MG63 (cell line): Measurements from ENCODE around the gene RRP12. TPM values are rescaled to one million over a fixed set of nuclear protein-coding genes. Genes with fewer than 3 reads are reported as not detected.

Source experiments
- DNase-seq: peaks from one replicate; pipeline ENCODE4 v3.0.0-alpha.2; 2020
- H3K27me3 ChIP-seq: fragments of 250-450 bp; sonication (Bioruptor Pico); 2 replicates; pipeline ENCODE4 v1.5.1; 2020; ENCODE audit warnings: mild to moderate bottlenecking, moderate library complexity
- H3K36me3 ChIP-seq: fragments of 250-450 bp; sonication (Bioruptor Pico); 2 replicates; pipeline ENCODE4 v1.5.1; 2020; ENCODE audit warnings: mild to moderate bottlenecking, moderate library complexity
- H3K4me3 ChIP-seq: fragments of 250-450 bp; sonication (Bioruptor Pico); 2 replicates; pipeline ENCODE4 v1.5.1; 2020; ENCODE audit warnings: mild to moderate bottlenecking, moderate library complexity
- H3K9me3 ChIP-seq: fragments of 250-450 bp; sonication (Bioruptor Pico); 2 replicates; pipeline ENCODE4 v1.5.1; 2020; ENCODE audit warnings: mild to moderate bottlenecking, moderate library complexity
- total RNA-seq: library from RNA; depleted of rRNA; stranded (reverse); fragments of >200 nt; shearing (Covaris generic); gene quantifications from 2 replicates; pipeline ENCODE4 v1.2.3, GENCODE V29; 2014; ENCODE audit warnings: low replicate concordance

The RRP12 gene
- total RNA-seq, 1 experiment from 2014 or later: 34.7 TPM

DNA sequence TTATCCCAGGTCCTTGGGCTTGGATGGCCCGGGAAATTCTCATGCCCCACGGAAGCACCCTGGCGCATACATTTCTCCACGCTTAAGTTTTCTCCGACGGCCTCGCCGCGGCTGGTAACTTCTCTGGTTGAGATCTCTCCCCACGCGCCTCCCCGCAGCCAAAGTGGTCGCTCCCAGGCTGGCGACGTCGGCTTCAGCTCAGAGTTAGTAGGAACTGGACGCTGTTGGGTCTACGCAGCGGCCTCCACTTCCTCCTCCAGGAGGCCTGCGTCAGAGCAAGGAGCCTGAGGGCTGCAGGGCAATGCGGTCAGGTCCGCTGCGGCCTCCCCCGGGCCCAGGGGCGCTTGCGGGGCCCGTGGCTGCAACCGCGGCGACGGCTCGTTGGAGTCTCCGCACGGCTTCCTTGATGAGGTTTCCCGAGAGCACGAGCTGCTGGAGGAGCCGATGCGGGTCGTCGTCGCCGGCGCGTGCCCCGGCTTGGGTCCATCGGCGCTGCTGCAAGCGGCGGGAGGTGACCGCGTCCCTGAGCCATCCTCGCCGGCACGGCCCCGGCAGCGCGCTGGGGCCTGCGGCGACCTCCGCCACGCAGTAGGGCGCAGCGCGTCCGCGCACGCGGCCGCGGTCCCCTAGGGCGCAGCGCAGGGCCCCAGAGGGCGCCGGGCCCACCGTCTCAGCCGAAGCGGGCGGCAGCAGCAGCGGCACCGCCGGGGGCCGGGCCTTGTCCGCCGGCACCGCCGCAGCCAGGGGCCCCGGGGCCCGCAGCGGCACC, 67.4 kb downstream of the RRP12 start:
- peak; percentile 53 for DNase-seq
- Histone ChIP-seq H3K36me3 (peaks cover 9% of the 10 kb centered on the region), H3K4me3 (peak overlapping the region; percentile 78), H3K27me3 (peaks cover 6% of the 10 kb centered on the region), H3K9me3 (no peaks in the 10 kb centered on the region)

DNA sequence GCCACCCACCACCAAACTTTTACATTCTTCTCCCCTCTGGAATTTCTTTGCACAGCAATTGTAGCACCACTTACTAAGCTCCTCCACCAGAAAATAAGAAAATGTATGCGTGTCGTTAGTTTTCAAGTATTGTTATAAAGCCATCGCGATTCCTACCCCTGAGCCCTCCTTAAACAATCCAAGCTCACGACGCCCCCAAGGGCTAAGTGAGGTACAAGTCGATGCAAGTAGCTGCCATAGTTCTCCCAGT, 67.9 kb downstream of the RRP12 start:
- DNase-seq: no peak
- H3K9me3 ChIP-seq: no peaks in the 10 kb centered on the region
- H3K4me3 ChIP-seq: peak overlapping the region; percentile 63
- peaks cover 9% of the 10 kb centered on the region for H3K36me3 ChIP-seq
- peaks cover 6% of the 10 kb centered on the region for H3K27me3 ChIP-seq

DNA sequence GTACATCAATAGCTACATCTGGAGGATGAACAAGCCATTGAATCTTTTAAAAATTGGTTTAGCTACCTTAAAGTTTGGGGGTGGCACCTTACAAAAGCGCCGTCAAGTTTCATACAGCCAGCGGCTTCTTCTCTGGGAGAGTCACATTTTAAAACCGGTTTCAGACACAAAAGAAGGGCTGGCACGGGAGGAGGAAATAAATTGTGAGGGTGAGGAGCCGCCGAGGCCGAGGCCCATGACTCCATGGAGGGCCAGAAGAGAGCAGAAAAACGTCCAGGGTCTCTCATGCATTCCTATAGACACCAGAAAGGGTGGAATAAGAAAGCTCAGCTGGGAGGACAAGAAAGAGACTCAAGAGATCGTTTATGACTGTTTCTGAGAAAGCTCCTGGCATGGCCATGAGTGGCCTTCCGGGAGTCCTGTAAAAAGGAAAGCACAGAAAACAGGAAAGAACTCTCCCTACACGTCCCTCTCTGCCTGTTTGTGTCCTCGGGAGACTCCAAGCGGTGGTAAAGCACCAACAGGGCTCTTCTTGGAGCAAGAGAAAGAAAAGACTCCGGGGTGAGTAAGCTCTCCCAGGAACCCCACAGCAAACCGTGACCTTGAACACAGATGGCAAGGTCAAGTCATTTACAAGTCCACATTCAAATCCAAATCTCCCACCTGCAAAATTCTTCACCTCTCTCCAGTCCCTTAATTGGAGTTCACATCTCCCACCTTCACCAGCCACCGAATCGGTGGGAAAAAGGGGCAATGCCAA, 68.4 kb downstream of the RRP12 start:
- DNase-seq: peak; percentile 68
- Histone ChIP-seq H3K27me3 (peaks cover 5% of the 10 kb centered on the region), H3K9me3 (no peaks in the 10 kb centered on the region), H3K36me3 (peaks cover 9% of the 10 kb centered on the region), H3K4me3 (peak overlapping the region; percentile 63)

DNA sequence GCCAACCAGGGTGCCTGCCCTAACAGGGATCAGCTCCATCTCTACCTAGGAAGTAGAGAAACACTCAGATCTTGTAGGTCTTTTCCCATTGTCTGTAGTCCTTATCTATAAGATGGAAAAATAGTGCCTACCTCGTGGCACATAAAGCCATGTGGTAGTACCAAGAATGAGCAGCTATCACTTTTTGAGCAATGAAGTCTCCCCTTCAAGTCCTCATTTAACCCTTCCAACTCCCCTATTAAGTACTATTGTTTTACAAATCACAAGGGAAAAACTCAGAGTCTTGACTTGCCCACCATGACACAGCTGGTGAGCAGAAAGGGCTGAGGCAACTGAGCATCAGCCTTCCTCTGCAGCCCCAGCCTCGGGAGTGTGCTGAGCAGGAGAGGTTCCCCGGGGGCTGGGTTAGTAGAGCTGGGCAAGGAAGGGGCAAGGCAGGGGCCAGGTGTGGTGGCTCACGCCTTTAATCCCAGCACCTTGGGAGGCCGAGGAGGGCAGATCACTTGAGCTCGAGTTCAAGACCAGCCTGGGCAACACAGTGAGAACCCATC, 69.9 kb downstream of the RRP12 start:
- H3K9me3 ChIP-seq: no peaks in the 10 kb centered on the region
- DNase-seq: no peak
- H3K4me3 ChIP-seq: no peak overlapping the region
- peaks cover 9% of the 10 kb centered on the region for H3K36me3 ChIP-seq
- no peaks in the 10 kb centered on the region; the same call in 1 of the 2 replicates for H3K27me3 ChIP-seq

DNA sequence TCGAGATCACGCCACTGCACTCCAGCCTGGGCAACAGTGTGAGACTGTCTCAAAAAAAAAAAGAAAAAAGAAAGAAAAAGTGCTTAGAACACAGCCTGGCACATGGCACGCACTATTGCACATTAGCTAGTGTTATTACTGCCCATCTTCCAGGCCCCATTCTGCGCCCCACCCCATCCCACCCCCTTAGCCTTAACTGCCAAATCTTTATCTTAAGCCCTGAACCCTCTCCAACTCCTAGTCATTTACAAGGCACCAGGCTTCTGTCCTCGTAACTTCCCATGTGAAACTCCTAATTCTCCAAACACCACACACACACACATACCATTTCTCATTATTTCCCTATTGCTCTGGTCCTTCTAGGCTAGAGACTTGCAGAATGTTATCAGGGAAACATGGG, 71.4 kb downstream of the RRP12 start:
- H3K4me3 ChIP-seq: no peak overlapping the region
- no peaks in the 10 kb centered on the region for H3K9me3 ChIP-seq
- DNase-seq: no peak
- H3K27me3 ChIP-seq: no peaks in the 10 kb centered on the region
- H3K36me3 ChIP-seq: peaks cover 9% of the 10 kb centered on the region

DNA sequence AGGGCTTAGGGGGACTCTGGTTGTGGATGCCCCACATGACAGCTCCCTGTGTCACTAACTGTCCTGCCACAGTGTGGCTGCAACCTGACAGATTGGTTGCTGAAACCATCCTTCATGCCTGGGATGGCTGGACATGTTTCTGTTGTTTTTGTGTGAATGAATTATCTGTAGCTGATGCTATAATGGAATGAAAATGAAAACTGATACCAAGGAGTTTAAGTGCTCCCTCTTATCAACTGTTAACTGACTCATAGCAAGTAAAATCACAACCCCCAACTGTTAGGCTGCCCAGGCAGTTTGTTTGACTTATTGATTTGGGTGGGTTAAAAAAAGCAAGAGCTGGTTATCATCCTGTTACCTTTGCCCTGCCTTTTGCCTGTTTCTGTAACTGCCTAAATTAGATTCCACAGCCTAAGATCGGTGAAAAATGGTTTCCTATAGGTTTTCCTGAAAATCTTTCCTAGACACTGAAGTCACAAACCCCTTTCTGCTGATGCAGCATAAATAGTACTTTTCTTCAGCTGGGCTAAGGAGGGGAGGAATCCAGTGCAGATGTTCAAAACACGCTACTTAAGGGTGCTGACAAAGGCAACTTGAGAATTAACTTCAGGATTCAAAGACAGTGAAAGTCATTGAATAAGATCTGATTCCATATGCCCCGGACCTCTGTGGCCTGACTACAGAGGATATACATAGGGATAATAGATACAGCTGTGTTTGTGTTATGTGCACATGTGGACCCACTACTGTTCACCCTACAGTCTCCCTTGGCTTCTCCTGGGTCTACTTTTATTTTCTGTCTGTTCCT, 72.3 kb downstream of the RRP12 start:
- no peak for DNase-seq
- Histone ChIP-seq H3K9me3 (no peaks in the 10 kb centered on the region), H3K27me3 (no peaks in the 10 kb centered on the region), H3K4me3 (no peak overlapping the region), H3K36me3 (peaks cover 9% of the 10 kb centered on the region)

DNA sequence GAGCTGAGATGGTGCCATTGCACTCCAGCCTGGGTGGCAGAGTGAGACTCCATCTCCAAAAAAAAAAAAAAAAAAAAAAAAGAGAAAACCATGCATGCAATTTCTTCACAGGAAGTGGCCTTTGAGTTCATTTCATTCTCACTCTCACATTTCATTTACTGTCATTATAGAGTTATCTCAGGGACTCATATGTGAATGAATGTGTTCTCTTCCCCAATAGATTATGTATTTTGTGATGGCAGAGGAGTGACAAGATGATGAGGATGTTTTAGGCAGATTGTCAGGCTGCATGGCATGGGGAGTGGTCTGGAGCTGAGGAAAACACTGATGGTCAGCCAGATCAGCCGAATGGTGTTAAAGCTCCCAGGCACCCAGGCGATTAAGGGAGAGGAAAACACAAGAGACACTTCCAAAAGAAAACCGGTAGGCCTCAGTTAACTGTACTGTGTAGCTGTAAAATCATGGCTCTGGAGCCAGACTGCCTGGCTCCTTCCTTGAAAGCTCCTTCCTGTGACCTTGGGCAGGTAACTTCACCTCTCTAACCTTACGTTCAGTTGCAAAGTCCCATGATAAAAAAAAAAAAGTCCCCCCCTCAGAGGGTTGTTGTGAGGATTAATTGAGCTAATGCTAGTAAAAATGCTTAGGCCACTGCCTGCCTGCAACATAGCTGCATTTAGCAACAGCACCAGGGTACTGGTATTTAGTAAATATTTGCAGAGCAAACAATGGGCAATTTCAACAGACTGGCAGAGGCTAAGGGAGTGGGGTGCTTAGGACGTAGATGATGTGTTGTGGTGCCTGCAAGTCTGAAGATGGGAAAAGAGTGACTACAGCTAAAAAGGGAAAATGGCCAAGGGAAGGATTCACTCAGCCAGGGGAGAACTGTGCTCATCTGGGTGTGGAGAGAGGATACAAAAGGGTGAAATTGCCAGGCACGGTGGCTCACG, 73.5 kb downstream of the RRP12 start:
- H3K27me3 ChIP-seq: no peaks in the 10 kb centered on the region
- no peaks in the 10 kb centered on the region for H3K9me3 ChIP-seq
- H3K36me3 ChIP-seq: peaks cover 6% of the 10 kb centered on the region
- DNase-seq: no peak
- no peak overlapping the region for H3K4me3 ChIP-seq

DNA sequence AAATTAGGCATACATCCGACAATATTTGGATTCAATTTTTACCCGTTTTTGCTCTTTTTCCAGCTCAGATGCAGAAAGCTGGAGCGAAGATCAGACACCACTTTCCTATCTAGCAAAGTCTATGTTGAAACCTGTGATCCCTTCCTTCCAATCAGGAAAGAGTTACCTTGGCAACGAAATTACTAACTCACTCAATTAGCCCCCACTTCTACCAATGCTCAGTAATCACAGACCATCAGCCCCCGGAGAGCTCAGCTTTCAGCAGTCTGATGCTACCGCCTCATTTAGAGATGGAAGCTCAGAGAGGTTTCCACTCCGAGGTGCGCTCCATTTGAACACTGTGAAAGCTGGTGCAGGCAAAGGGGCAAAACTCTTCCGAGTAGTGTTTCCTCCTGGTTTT, 75.4 kb downstream of the RRP12 start:
- Histone ChIP-seq H3K36me3 (no peaks in the 10 kb centered on the region), H3K9me3 (no peaks in the 10 kb centered on the region), H3K4me3 (no peak overlapping the region), H3K27me3 (no peaks in the 10 kb centered on the region)
- no peak for DNase-seq

DNA sequence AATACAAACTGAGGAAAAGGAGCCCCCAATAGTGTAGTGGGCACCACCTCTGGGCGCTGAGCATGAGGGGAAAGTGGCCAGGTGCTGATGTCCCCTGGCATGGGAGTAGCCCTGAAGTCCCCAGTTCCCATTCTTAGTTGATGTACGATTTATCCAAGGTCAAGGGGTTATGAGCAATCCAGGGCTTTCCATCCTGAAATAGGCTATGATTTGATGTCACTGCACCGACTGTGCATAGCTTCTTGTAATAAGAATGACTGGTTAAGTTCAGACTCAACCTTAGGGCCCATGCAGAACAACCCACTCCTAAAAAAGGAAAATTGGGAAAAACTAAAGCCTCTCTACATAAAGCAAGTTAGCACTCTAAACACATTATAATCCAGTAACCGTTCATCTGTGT, 77.6 kb downstream of the RRP12 start:
- H3K36me3 ChIP-seq: no peaks in the 10 kb centered on the region
- no peaks in the 10 kb centered on the region for H3K27me3 ChIP-seq
- DNase-seq: no peak
- H3K9me3 ChIP-seq: no peaks in the 10 kb centered on the region
- no peak overlapping the region for H3K4me3 ChIP-seq

DNA sequence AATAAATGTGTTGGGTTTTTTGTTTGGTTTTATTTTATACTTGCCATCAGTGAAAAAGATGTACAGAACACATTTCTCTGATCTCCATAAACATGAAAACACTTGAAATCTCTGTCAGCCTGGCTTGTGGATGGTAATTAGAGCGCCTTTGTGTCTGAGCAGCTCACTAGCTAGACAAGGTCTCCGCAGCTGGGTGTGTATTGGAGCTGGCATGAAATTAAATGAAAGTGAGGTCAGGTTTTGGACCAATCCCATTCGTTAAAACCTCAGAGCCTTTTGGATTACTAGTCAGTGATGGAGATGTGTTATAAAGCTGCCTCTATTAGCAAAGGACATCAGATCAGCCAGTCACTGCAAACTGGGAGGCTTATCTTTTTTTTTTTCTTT, 79.3 kb downstream of the RRP12 start:
- Histone ChIP-seq H3K4me3 (no peak overlapping the region), H3K36me3 (no peaks in the 10 kb centered on the region), H3K9me3 (no peaks in the 10 kb centered on the region), H3K27me3 (no peaks in the 10 kb centered on the region)
- DNase-seq: no peak

DNA sequence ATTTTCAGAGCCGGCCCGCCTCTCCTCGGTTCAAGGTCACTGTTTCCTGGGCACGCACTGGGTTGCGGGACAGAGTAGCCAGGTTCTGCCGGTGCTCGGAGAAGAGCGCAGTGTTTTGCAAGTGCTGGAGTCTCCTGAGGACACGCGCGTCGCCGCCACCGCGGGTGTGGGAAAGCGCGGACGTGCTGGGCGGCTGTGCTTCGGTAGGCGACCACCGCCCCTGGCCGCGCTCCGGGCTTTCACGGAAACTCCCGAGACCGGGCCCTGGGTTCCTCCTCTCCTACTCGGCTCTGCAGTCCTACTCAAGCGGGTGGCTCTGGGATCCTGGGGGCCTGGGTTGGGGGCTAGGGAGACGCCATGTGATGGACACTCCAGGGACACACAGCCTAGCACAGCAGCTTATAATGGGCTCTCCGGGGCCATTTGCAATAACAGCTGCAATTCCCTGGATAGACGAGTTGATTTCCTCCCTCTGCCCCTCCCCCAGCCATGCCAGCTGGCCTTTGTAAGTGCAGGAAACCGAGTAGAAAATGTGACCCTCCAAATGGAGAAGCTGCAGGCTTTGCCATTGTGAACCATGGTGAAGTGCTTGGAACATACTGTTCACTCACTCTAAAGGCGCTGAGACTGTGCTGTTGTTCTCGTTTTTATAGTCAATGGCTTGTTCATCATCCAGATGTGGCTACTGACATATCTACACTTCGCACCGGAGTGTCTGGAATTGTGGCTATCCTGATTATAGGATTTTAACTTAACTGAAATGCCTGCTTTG, 79.9 kb downstream of the RRP12 start:
- Histone ChIP-seq H3K9me3 (no peaks in the 10 kb centered on the region), H3K36me3 (no peaks in the 10 kb centered on the region), H3K4me3 (no peak overlapping the region), H3K27me3 (no peaks in the 10 kb centered on the region)
- no peak for DNase-seq

DNA sequence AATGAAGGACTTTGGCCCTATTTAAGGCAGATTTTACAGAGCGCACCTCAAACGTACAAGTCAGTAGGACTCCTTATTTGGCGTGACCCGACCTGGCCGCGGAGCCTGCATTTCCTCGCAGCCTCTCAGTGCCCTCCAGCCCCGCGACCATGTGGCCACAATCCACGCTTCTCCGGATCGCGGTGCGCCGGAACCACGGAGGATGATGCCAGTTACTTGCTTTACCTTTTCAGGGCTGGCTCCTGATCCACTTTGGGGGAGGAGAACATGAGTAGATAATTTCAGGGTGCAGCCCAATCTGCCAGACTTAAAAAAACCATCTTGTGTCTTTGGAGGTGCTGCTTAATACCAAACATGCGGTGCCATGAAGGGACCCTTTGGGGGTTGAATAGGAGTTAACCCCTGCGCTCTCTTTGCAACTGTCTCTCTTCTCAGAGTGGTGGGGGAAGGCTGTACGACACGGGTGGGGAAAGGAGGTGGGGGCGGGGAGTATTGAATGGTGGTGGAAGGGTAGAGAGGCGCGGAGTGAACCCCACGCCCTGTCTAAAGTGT, 80.6 kb downstream of the RRP12 start:
- DNase-seq: no peak
- Histone ChIP-seq H3K4me3 (peak overlapping the region; percentile 43), H3K9me3 (no peaks in the 10 kb centered on the region), H3K27me3 (no peaks in the 10 kb centered on the region), H3K36me3 (no peaks in the 10 kb centered on the region)

DNA sequence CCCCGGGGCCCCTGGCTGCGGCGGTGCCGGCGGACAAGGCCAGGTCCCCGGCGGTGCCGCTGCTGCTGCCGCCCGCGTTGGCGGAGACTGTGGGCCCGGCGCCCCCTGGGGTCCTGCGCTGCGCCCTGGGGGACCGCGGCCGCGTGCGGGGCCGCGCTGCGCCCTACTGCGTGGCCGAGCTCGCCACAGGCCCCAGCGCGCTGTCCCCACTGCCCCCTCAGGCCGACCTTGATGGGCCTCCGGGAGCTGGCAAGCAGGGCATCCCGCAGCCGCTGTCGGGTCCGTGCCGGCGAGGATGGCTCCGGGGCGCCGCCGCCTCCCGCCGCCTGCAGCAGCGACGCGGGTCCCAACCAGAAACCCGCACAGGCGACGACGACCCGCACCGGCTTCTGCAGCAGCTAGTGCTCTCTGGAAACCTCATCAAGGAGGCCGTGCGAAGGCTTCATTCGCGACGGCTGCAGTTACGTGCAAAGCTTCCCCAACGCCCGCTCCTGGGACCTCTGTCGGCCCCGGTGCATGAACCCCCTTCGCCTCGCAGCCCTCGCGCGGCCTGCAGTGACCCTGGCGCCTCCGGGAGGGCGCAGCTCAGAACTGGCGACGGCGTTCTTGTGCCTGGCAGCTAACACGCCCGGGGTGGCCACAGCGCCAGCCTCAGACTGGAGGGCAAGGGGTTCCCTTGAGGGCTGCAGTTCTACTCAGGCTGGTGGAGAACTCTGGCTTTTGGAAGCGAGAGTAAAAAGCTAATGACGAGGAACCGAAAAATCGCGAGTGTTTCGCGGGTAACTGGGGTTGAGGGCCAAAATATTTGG, 81.3 kb downstream of the RRP12 start:
- H3K27me3 ChIP-seq: no peaks in the 10 kb centered on the region
- no peaks in the 10 kb centered on the region for H3K36me3 ChIP-seq
- peak; percentile 49 for DNase-seq
- H3K4me3 ChIP-seq: peak overlapping the region; percentile 88
- H3K9me3 ChIP-seq: no peaks in the 10 kb centered on the region

DNA sequence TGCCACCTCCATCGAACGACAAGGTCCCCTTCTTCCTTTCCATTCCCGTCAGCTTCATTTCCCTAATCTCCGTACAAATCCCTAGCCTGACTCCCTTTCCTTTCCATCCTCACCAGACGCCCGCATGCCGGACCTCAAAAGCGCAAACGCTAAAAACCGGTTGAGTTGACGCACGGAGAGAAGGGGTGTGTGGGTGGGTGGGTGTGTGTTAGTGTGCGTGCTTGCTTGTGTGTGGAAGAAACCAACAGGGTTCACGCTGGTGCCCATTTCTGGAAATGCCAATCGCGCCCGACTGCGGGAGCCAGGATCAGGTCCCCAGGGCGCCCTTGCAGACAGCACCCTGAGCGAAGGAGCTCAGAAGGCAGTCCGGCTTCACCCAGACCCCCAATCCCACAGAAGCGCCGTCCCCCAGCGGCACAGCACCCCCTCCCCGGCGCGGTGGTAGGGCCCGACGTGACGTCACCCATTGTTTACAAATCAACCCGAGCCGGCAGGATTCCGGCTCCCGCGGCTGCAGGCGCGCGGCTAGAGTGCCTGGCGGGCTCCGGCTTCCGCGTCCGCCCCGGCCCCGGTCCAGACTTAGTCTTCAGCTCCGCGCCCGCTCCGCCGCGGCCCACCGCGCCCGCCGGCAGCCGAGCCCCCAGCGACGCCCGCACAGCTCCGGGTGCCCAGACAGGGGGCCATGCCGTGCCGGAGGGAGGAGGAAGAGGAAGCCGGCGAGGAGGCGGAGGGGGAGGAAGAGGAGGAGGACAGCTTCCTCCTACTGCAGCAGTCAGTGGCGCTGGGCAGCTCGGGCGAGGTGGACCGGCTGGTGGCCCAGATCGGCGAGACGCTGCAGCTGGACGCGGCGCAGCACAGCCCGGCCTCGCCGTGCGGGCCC, 82.1 kb downstream of the RRP12 start, which contains the start of gene FRAT1:
TSS of gene FRAT1 (plus strand) at position 500 of the 880 bp plus-strand sequence. CDS start at position 683, 183 bp downstream.
- DNase-seq: peak; percentile 90
- H3K36me3 ChIP-seq: no peaks in the 10 kb centered on the region
- peak within 1 kb of the TSS; percentile 88 for H3K4me3 ChIP-seq
- no peaks in the 10 kb centered on the region for H3K9me3 ChIP-seq
- no peaks in the 10 kb centered on the region for H3K27me3 ChIP-seq
